Colon (tissue), 2 donors: ENCODE measurements around the gene SORBS2.
"Not testable (repeated sequence)": the region's sequence is repeated elsewhere in the genome, so short reads cannot be mapped to it uniquely, and the experiment has no call there.

Experiments used
- FAIRE-seq: peaks from 2 replicates; lab custom pipeline; 2012; peaks lifted over from hg19 to GRCh38; lab: Jason Lieb, UNC
- donor health status: control.
- donor health status: control.

Gene SORBS2

DNA sequence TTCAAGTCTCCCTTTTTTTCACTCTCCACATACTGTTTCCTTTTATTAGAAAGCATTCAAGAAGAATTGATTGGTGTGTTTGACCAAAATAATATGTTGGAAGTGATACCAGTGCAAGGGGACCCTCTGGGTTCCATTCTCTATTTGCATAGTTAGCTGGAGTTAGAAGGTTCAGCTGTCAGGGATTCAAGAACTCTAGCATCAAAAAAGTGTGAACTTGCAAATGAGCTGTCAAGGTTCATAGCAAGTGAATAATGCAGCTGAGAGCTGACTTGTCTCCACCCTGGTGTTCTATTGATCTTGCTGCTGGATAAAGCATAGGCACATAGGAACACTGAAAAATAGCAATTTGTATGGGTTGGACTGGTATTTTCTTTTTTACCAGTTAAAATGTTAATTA lies 73.2 kb downstream of the SORBS2 start:
- no peak for FAIRE-seq

DNA sequence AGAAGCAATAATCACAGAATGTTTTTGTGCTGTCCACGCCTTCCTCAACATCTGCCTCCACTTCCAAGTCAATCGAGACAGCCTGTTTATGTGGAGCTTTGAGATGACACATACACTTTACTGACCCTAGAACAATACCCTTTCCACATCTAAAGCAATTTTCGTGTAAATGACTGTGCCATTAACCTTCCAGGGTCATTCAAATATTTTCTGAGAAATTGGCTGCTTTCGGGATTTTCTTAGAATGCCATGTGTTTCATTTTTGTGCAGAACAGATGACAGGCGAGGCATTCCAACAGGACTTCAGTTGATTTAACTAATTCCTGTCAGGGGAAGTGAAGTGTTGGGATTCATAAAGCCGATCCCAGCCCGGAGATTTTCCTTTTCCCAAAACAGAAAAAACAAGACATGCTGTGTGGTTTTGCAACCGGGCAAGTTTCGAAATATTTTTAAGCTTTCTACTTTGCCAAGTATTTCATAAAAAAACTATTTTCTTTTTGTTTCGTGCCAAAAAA lies 73.9 kb downstream of the SORBS2 start:
- FAIRE-seq, result no peak

- FAIRE-seq, result no peak
Measured at GRCh38 chr4:185737489-185738037, 74.4 kb downstream of the SORBS2 start.

DNA sequence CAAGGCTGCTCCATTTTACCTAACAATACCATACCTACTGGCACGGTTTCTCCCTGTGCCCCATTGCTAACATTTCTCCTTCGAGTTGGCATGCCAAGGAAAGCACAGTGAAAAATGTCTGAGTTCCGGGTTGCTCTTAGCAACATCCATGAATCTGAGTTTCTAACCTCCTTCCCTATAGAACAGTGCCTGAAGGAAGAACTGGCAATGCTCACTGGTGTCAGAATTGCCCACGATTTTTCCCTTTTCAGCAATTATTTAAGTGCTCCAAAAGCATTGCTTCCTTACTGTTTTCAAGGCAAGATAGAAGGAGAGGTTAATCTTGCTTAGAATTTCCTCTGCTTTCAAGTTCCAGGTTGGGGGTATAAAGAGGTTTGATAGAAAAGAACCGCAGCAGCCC lies 75.1 kb downstream of the SORBS2 start:
- no peak for FAIRE-seq

GRCh38 chr4:185735866-185736400 lies 76.1 kb downstream of the SORBS2 start:
- no peak for FAIRE-seq

- FAIRE-seq, result no peak
Measured at GRCh38 chr4:185734930-185735329, 77.1 kb downstream of the SORBS2 start.

DNA sequence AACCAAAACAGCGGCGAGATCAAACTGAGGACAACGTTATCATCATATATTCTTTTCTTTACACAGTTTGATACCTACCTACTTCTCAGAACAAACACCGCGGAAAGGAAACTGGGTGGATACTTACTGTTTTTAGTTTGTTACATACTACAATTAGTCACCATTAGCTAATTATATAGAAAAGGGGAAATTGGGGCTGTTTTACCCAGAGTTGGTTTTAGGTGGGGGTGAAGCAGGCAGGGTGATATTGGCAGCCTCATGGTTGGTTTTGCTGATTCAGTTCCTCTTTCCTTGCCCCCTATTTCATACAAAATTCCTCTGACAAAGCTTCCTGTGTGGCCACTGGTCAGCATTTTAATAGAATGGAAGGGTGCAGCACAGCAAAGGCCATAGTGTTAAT lies 77.8 kb downstream of the SORBS2 start:
- FAIRE-seq, result no peak

- FAIRE-seq, result no peak
Measured at GRCh38 chr4:185730849-185731608, 81.0 kb downstream of the SORBS2 start.

DNA sequence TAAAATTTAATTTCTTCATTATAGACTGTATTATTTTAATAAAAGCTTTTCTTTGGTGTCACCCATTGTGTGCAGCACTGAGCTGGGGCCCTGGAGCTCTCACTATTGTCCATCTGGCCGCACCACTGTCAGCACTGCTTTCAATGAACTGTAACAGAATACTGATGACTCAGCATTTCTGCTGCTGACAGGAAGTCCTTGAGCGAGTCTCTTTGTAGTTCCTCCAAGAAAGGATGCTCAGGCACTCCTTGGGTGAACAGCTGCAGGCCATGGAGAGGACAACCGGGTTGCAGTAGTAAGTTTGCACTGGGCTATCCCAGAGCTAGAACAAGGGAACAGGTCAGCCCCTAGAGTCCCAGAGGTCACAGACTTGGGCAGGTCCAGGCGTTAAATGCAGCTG lies 81.6 kb downstream of the SORBS2 start:
- no peak for FAIRE-seq

GRCh38 chr4:185729391-185729804 lies 82.6 kb downstream of the SORBS2 start:
- FAIRE-seq, result no peak

GRCh38 chr4:185728893-185729292 lies 83.1 kb downstream of the SORBS2 start:
- no peak for FAIRE-seq

DNA sequence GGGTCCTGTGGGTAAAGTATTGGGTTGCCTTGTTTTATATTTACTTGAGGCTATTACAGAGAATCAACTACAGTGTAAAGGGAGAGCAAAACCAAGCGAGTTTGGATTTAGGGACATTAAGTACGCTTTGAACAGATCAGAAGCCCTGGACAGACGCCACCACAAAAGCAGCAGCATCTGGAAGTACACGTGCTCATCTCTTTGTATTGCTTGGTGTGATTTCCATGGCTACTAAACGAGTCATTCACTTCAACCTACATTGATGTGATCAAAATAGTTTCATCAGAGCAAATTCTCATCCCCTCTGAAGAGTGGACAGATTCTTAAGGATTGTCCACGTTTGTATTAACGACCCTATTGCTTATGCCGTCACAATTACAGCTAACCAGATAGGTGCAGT lies 85.1 kb downstream of the SORBS2 start:
- FAIRE-seq, result no peak

DNA sequence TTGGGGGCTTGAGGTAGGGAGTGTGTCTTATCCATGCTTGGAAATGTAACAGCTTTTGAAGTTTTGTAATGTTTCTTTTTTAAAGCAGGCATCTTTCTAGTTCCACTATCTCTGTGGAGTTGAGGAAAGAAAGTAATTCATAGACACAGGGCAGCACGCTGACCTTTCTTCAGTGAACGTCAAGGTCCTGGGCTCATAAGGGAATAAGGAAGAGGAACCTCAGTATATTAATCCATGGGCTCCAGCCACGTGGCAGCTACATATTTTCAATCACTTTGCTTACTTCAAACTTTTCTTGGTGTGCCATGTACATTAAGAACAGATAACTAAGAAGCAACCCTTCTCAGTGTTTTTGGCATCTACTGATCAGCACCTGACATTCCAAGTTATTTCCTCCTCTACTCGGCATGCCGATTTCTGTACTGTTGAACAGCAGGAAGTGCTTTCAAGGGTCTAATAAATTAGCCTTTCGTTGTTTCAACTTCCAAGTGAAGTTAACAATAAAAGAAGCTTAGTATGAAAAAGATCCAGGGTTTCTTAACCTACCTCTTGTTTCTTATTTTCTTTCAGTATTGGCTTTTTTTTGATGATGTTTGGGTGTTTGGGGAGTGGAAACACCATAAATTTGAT lies 88.2 kb downstream of the SORBS2 start:
- no peak for FAIRE-seq

DNA sequence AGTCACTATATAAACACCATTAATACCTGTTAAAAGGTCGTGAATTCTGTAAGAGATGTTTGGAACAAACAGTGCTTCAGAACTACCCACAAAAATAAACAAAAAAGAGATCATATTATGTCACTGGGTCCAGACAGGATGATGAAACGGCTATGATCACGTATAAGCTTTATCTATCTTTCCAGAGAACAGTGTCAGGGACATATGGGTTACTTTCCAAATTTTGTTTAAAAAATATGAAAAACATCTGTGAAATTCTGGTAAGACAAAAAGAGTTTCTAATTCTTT lies 90.0 kb downstream of the SORBS2 start:
- FAIRE-seq, result no peak

DNA sequence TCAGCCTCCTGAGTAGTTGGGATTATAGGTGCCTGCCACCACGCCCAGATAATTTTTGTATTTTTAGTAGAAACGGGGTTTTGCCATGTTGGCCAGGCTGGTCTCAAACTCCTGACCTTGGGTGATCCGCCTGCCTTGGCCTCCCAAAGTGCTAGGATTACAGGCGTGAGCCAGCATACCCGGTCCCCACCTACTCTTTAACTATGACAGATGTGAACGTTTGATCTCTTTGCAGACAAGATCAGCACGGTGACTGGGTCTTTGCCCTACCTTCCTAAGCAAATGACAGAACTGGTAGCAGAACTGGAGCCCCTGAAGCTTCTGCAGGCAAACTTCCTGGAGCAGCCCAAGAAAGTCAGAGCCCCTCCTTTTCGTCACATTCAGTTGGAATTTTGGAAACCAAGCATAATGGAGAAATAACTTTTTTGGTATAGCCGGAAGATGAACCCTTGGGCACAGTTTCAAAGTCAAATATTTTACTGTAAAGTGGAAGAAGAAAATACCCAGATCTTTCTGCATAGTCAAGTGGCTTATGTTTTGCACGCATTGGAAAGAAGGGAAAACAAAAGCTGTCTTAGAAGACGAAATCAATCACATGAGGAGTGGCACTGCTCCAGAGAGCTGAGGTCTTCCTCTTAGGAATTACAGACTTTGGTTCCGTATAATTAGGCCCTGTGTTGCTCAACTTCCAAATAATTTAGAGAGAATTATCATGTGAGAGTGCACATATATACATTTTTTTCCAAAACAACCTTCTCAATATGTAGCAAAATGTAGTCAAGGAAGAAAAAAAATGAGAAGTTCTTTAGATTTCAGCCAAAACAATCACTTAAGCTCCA lies 90.6 kb downstream of the SORBS2 start:
- no peak for FAIRE-seq

- FAIRE-seq, result no peak
Measured at GRCh38 chr4:185719500-185719858, 92.5 kb downstream of the SORBS2 start.

DNA sequence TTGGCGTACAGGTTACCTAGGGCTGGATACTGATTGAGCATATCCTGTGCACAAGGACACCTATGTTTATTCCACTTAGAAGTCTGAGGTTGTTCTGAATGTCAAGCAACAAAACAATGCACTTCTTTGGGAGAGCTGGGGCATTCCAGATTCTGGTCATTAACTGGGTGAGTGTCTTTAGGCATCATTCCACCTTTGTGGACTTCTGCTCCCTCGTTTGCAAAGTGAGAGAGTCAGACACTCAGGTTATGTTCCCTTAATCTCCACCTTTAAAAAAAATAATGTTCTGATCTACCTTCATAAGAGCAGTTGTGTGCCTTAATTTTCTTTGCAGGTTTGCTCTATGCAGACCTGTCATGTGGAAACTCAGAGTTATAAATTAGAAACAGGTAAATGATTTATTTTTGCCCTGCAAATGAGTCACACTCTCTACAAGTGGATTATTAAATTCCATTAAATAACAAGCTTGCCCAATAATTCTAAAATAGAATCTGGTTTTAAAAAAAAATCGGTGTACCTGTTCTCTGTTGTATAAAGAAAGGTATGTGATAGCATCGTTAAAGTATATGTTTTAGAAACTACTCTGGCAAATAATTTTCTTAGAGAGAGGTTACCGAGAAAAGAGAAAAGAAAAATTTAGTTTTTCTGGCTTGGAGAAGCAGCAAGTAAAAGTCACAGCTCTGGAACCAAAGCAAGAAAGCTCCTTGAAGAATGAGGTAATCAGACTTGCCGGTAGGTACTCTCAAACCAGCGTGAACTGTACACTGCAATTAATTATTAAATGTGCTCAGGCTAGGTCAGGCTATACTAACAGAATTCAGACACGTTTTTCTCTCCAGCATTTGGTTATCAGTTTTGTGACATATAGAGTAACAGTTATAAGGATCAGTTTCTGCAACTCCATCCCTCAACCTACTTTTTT lies 93.2 kb downstream of the SORBS2 start:
- FAIRE-seq, result no peak

GRCh38 chr4:185717377-185717741 lies 94.6 kb downstream of the SORBS2 start:
- FAIRE-seq, result no peak

DNA sequence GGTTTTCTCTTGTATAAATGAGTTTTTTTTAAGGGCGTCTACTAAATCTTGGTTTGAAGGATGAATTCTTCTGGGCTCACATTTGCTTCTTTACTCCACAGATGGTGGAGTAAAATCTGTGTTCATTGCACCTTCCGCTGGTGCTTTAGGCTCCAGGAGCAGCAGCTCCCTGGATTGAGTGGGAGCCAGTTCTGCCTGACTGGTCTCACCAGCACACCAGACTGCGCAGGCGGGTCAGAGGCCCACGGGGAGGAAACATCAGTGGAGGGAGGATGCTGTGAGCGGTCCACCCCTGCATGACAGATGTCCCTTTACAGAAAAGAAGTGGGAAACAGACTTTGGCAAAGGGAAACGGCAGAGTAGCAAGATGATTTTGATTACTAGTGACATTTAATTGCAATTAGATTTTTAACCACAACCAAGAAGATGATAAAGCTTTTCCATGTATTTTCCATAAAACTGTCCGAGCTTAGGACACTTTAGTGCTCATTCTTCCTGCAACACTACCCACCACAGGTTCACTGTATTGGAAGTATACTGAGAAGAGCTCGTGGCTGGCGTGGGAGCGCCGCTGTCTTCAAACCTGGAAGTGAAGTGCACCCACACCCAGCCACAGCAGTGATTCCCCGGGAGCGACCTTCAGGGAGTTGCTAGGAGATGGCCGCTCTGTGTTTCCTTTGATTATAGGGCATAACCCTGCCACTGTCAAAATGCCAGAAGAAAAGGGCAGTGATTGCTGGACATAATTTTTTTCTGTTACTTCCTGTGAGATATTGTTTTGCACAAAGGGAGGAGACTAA lies 95.2 kb downstream of the SORBS2 start:
- no peak for FAIRE-seq

DNA sequence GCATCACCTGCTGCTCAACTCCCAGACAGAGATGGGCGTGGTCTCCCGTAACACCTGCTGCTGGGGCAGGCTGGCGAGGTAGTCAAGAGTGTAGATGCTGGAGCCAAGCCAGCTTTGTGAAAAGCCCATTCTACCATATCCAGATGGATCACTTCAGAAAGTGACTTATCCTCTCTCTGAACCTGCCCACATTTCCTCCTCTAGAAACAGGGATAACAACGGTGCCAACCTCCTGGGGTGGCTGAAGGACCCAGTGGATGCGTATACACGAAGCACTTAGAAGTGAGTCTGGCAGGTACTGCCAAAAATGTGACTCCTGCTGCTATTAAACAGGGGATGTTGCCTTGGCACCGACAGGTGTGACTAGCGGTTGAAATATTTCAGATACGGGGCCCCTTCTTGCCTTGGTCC lies 95.8 kb downstream of the SORBS2 start:
- FAIRE-seq, result no peak

- not testable (repeated sequence) for FAIRE-seq
Measured at GRCh38 chr4:185714524-185714923, 97.5 kb downstream of the SORBS2 start.
